ENCODE measurements around the gene SORBS1.

- TF ChIP-seq CTCF (conservative IDR thresholded peaks at IDR 0.05; ENCODE audit: low read length), result no peak
- no peak for TF ChIP-seq EZH2phosphoT487 (IDR thresholded peaks at IDR 0.05; ENCODE audit: borderline replicate concordance, low read depth, low read length)
Observed at GRCh38 chr10:95562341-95562965, 1.3 kb upstream of the SORBS1 start.
